ENCODE results near the gene MAN1A2.

DNA sequence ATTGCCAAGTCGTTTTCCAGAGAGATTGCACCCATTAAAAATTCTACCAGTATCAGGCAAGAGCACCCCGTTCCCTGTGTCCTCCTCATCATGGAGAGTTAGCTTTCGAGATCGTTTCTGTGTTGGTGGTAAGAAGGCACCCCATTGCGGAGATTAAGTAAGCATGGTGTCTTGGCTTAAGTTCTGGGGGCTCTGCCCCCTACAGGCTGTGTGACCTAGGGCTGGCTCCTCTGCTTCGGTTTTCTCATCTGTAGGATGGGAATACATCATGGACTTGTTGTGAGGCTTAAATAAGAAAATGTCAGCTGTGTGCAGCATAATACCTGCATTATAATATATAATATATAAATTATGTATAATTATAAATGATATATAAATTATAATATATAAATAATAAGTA lies 201.8 kb downstream of the MAN1A2 start:
- TF ChIP-seq, protein P1, sequence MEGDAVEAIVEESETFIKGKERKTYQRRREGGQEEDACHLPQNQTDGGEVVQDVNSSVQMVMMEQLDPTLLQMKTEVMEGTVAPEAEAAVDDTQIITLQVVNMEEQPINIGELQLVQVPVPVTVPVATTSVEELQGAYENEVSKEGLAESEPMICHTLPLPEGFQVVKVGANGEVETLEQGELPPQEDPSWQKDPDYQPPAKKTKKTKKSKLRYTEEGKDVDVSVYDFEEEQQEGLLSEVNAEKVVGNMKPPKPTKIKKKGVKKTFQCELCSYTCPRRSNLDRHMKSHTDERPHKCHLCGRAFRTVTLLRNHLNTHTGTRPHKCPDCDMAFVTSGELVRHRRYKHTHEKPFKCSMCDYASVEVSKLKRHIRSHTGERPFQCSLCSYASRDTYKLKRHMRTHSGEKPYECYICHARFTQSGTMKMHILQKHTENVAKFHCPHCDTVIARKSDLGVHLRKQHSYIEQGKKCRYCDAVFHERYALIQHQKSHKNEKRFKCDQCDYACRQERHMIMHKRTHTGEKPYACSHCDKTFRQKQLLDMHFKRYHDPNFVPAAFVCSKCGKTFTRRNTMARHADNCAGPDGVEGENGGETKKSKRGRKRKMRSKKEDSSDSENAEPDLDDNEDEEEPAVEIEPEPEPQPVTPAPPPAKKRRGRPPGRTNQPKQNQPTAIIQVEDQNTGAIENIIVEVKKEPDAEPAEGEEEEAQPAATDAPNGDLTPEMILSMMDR (IDR thresholded peaks at IDR 0.05) = no peak
- TF ChIP-seq ZFX (IDR thresholded peaks at IDR 0.05; ENCODE audit: borderline replicate concordance) = no peak
